Psoas muscle (tissue), 8 donors: ENCODE data around the gene MBL2. TPM values are rescaled to one million over a fixed set of nuclear protein-coding genes. Genes with fewer than 3 reads are reported as not detected.

Experiments used
- ATAC-seq, 4 donors: fragments of 200-7000 bp; cut with Tn5 transposase; one replicate each; pipeline ENCODE4 v1.9.1; 2020; ENCODE audit warnings: moderate library complexity in 3 of 4, mild to moderate bottlenecking in 2 of 4
- DNase-seq, 2 donors: peaks; one replicate each; pipeline ENCODE4 v3.0.0-alpha.2; 2020
- H3K27ac ChIP-seq: fragments of 200-600 bp; one replicate; pipeline ENCODE4 v1.8.0; 2022
- H3K27me3 ChIP-seq, 3 donors: fragments of 200-600 bp in 1 of 3; one replicate each; pipeline versions ENCODE4 v1.6.1 to v1.8.0; 2013 to 2022; ENCODE audit warnings: low read length in 2 of 3, mild to moderate bottlenecking in 2 of 3, moderate library complexity in 1 of 3; ENCODE audit not compliant: insufficient read depth in 3 of 3
- H3K36me3 ChIP-seq, 2 donors: fragments of 200-600 bp in 1 of 2; one replicate each; pipeline versions ENCODE4 v1.6.1 to v1.8.0; 2013 to 2022; ENCODE audit warnings: low read depth in 1 of 2, mild to moderate bottlenecking in 1 of 2, moderate library complexity in 1 of 2; ENCODE audit not compliant: insufficient read depth in 1 of 2
- H3K4me1 ChIP-seq: fragments of 200-600 bp; one replicate; pipeline ENCODE4 v1.8.0; 2022
- H3K4me3 ChIP-seq: fragments of 200-600 bp; one replicate; pipeline ENCODE4 v1.8.0; 2022; ENCODE audit warnings: mild to moderate bottlenecking
- H3K9me3 ChIP-seq: fragments of 200-600 bp; one replicate; pipeline ENCODE4 v1.8.0; 2022
- WGBS, 3 donors: extraction: QIAGEN DNeasy Blood & Tissue Kit; methylation state at CpG; one replicate each; pipeline versions ENCODE4 v1.1.6 to v1.1.7; 2013; 5-methylcytosine and 5-hydroxymethylcytosine counted together
- intact Hi-C, 2 donors: fragments of 100-400 bp; cut with DNase I; formaldehyde crosslinking; loops; one replicate each; pipeline versions ENCODE4 v1.11.0 to v1.14.2; 2022
- polyA plus RNA-seq, 3 donors: library from polyadenylated mRNA; stranded (reverse); fragments of 200-250 nt; gene quantifications; one replicate each; pipeline ENCODE4 v1.2.3, GENCODE V29; 2013
- total RNA-seq, 4 donors: library from RNA; stranded (reverse); fragmentation: NEBNext Ultra II Directional in 2 of 4; extraction: Animal tissue kit (Norgen Biotek cat#: 25700) in 2 of 4; gene quantifications; one replicate each; pipeline versions ENCODE4 v1.2.1 to v1.2.4, GENCODE V29; 2021 to 2023
- TF ChIP-seq, protein P1 (sequence below): fragments of 200-600 bp; IDR thresholded peaks from one replicate; pipeline ENCODE4 v1.8.0; 2022; ENCODE audit warnings: antibody characterized with exemption
- donor health status: healthy with polysubstance abuse.
- donor health status: DM: no; HTN: no; CAD: no; lungs with moderate emphysema.
- donor health status: Bipolar disorder and iron deficiency.
- donor health status: healthy.
- donor health status: DM: yes; HTN: yes; CAD: no.
- donor health status: DM: no; HTN: no; CAD: no.
- donor health status: DM: no; HTN: no; CAD: no.
- donor health status: DM: yes; HTN: yes; CAD: no.

MBL2 gene
- total and polyA plus RNA-seq, 7 donors: not detected

DNA sequence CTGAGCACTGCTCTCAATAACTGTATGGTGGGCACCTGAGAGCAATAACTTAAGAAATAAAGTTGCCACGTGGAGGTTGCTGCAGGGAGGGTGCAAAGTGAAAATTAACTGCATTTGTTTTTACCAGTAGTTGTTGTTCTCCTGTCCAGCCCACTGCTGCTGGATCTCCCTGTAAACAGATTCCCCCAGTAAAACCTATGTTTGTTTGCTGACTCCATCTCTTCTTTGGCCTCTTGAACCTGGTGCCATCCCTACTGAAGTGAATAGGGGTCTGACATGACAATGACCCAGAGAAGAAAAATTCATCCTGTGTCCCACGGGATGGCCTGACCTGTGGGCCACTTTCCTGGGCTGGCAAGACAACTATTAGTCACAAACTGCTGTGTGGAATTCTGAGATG, 1.7 kb downstream of the MBL2 start:
- Histone ChIP-seq H3K4me1 (no peaks in the 10 kb centered on the region), H3K27me3 (no peaks in the 10 kb centered on the region), H3K4me3 (no peak overlapping the region), H3K36me3 (no peaks in the 10 kb centered on the region), H3K27ac (no peak overlapping the region), H3K9me3 (no peaks in the 10 kb centered on the region)
- DNase-seq: no peak
- TF ChIP-seq, protein P1, sequence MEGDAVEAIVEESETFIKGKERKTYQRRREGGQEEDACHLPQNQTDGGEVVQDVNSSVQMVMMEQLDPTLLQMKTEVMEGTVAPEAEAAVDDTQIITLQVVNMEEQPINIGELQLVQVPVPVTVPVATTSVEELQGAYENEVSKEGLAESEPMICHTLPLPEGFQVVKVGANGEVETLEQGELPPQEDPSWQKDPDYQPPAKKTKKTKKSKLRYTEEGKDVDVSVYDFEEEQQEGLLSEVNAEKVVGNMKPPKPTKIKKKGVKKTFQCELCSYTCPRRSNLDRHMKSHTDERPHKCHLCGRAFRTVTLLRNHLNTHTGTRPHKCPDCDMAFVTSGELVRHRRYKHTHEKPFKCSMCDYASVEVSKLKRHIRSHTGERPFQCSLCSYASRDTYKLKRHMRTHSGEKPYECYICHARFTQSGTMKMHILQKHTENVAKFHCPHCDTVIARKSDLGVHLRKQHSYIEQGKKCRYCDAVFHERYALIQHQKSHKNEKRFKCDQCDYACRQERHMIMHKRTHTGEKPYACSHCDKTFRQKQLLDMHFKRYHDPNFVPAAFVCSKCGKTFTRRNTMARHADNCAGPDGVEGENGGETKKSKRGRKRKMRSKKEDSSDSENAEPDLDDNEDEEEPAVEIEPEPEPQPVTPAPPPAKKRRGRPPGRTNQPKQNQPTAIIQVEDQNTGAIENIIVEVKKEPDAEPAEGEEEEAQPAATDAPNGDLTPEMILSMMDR: no peak
- WGBS, 3 donors: 23 to 43% (median 23%) methylated on average over 2 of the region's 2 CpGs
- no peak for ATAC-seq
- intact Hi-C loops: no loop called here

DNA sequence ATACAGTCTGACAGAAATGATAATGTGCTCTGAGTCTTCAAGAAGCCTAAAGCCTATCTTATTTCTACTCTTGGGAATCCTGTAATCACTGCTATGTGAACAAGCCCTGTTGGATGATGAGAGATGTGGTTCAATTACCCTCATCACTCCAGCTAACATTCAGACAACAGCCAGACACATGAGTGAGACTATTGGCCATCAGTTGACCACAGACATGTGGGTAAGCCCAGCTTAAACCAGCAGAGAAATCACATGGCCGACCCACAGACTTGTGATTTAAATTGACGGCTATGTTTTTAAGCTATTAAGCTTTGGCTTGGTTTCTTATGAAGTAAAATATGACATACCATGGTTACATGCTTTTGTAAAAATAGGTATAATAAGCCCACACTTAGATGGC, 2.6 kb downstream of the MBL2 start:
- H3K4me3 ChIP-seq: no peak overlapping the region
- DNase-seq (no peak), ATAC-seq (no peak)
- TF ChIP-seq, protein P1: no peak
- H3K4me1 ChIP-seq: no peaks in the 10 kb centered on the region
- H3K27ac ChIP-seq: no peak overlapping the region
- no peaks in the 10 kb centered on the region for H3K27me3 ChIP-seq
- no peaks in the 10 kb centered on the region for H3K36me3 ChIP-seq
- WGBS, 3 donors: 89 to 96% (median 90%) methylated on average over 2 of the region's 2 CpGs
- no peaks in the 10 kb centered on the region for H3K9me3 ChIP-seq
- intact Hi-C loops: no loop called here

DNA sequence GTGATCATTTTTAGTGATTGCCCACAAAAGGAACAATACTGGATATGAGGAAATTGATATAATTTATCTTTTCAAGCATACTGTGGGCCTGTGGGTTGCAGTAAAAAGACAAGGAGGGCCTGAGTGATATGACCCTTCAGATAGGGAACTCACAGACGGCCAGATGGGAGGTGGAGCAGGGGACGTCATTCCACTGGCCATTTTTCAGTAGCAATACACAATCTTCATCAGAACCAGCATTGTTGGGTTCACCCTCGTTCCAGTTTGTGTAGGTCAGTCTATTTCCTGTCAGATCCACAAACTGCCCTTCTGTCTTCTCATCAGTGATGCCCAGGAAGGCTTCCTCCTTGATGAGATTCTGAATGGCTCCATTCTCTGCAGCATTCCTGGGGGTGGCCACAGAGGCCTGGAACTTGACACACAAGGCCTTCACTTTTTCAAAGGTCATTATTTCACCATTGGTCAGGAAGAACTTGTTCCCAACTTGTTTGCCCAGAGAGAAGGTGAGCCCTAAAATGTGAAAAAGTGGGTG, 4.5 kb downstream of the MBL2 start:
- Histone ChIP-seq H3K36me3 (no peaks in the 10 kb centered on the region), H3K27me3 (no peaks in the 10 kb centered on the region), H3K4me3 (no peak overlapping the region), H3K27ac (no peak overlapping the region), H3K9me3 (no peaks in the 10 kb centered on the region), H3K4me1 (no peaks in the 10 kb centered on the region)
- WGBS, 3 donors: 69 to 74% (median 72%) methylated on average over 3 of the region's 3 CpGs
- DNase-seq (no peak), ATAC-seq (no peak)
- intact Hi-C loops: no loop called here
- TF ChIP-seq, protein P1: no peak

DNA sequence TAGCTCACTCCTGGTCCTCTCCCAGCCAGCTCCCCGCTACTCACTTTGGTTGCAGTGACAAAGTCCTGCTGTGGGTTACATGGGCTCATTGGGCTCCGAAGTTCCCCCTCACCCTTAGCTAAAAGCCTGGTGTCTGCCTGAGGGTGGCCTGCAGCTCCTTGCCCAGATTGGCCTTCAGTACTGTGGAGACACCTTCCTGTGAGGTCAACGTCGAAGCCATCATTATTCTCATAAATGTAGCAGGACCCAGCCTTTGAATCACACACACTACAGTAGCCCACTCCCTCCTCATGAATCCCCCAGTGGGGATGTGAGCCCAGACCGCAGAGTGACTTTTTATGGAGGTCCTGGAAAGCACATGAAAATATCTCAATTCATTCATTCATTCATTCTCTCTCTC, 10.5 kb downstream of the MBL2 start:
- no peaks in the 10 kb centered on the region for H3K9me3 ChIP-seq
- TF ChIP-seq, protein P1: no peak
- H3K36me3 ChIP-seq: no peaks in the 10 kb centered on the region
- ATAC-seq (no peak), DNase-seq (no peak)
- intact Hi-C loops: no loop called here
- no peak overlapping the region for H3K4me3 ChIP-seq
- H3K4me1 ChIP-seq: no peaks in the 10 kb centered on the region
- 88 to 90% (median 89%) methylated on average over 5 of the region's 5 CpGs for WGBS, 3 donors
- no peak overlapping the region for H3K27ac ChIP-seq
- H3K27me3 ChIP-seq: no peaks in the 10 kb centered on the region

DNA sequence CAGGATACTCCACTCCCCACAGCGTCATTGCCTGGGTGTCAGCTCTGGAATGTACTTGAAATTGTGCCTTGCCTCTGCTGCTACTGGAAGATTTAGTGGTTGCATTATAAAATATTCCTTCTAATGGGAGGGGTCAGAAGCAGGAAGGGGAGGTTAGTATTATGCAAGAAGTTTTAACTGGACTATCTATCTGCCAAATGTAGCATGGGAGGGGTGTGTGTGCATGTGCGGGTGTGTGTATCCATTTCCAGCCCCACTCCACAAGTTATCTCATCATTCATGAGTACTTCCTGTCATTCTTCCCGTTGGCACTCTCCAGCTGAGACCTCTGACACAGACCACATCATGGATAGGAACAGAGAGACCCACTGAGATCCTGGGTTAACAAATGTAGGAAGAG, 13.4 kb downstream of the MBL2 start:
- H3K4me3 ChIP-seq: no peak overlapping the region
- WGBS, 3 donors: 47 to 53% (median 49%) methylated on average over 3 of the region's 3 CpGs
- TF ChIP-seq, protein P1: no peak
- H3K4me1 ChIP-seq: no peaks in the 10 kb centered on the region
- ATAC-seq (no peak), DNase-seq (no peak)
- intact Hi-C loops: no loop called here
- H3K36me3 ChIP-seq: no peaks in the 10 kb centered on the region
- H3K27me3 ChIP-seq: no peaks in the 10 kb centered on the region
- no peaks in the 10 kb centered on the region for H3K9me3 ChIP-seq
- no peak overlapping the region for H3K27ac ChIP-seq
